GM12878 (cell line): ENCODE measurements around the gene DOK1. TPM values are rescaled to one million over a fixed set of nuclear protein-coding genes. Genes with fewer than 3 reads are reported as not detected.

Experiments
- ASH2L ChIP-seq: fragments of 300-600, 200-600 bp; sonication (generic); IDR thresholded peaks from 2 replicates; pipeline ENCODE4 v1.6.1; 2017; ENCODE audit warnings: low read depth, mild to moderate bottlenecking, borderline replicate concordance
- BHLHE40 ChIP-seq, 2 experiments: fragments of 450-650 bp in 1 of 2; IDR thresholded peaks; 2 replicates each; pipeline ENCODE4 v1.6.1; 2011 to 2017; ENCODE audit warnings: low read depth in 2 of 2, borderline replicate concordance in 1 of 2, improper control_type of control experiment in 1 of 2, low read length in 1 of 2, mild to moderate bottlenecking in 1 of 2
- CHD1 ChIP-seq: IDR thresholded peaks from 2 replicates; pipeline ENCODE4 v1.6.1; 2012; ENCODE audit warnings: low read depth, low read length, improper control_type of control experiment
- GABPA ChIP-seq: IDR thresholded peaks from 2 replicates; pipeline ENCODE4 v1.6.1; 2014; ENCODE audit warnings: antibody characterized with exemption, low read depth, mild to moderate bottlenecking, inconsistent platforms
- IKZF1 ChIP-seq: fragments of 450-650 bp; conservative IDR thresholded peaks from 2 replicates; pipeline ENCODE4 v1.6.1; 2017; ENCODE audit warnings: antibody characterized with exemption, mild to moderate bottlenecking
- PML ChIP-seq: IDR thresholded peaks from 2 replicates; pipeline ENCODE4 v1.6.1; 2012; ENCODE audit warnings: low read length, inconsistent platforms
- RELA ChIP-seq: fragments of 450-650 bp; IDR thresholded peaks from 2 replicates; pipeline ENCODE4 v1.8.0; 2014; ENCODE audit warnings: borderline replicate concordance; ENCODE audit not compliant: partially characterized antibody
- SRF ChIP-seq, 2 experiments: IDR thresholded peaks; 2 replicates each; pipeline ENCODE4 v1.6.1; 2011; ENCODE audit warnings: low read depth in 2 of 2, low read length in 2 of 2, mild to moderate bottlenecking in 1 of 2, moderate library complexity in 1 of 2
- TAF1 ChIP-seq: IDR thresholded peaks from 2 replicates; pipeline ENCODE4 v1.6.1; 2011; ENCODE audit warnings: mild to moderate bottlenecking, low read depth, low read length, borderline replicate concordance
- ZNF217 ChIP-seq: fragments of 450-650 bp; IDR thresholded peaks from 2 replicates; pipeline ENCODE4 v1.6.1; 2017; ENCODE audit warnings: antibody characterized with exemption, mild to moderate bottlenecking
- polyA plus RNA-seq, 11 experiments: library from polyadenylated mRNA; depleted of rRNA in 4 of 11; unstranded in 6 of 11; stranded (reverse) in 5 of 11; fragments of >200 nt; fragmentation: Nextera tagmentation in 4 of 11; fragmentation: Illumina TruSeq in 1 of 11; extraction: Ambion mirVana in 4 of 11; extraction: Trizol in 1 of 11; gene quantifications; 1 replicate in 1 of 11; 2 replicates in 10 of 11; pipeline versions ENCODE4 v1.2.1 to v1.2.3, GENCODE V29; 2011 to 2016; ENCODE audit warnings: inconsistent platforms in 2 of 11, missing spikeins in 2 of 11, low read depth in 1 of 11
- total RNA-seq, 4 experiments: library from RNA; depleted of rRNA in 3 of 4; stranded (reverse); fragments of >200 nt in 3 of 4; fragmentation: Illumina TruSeq in 1 of 4; extraction: Trizol in 1 of 4; gene quantifications; 2 replicates each; pipeline versions ENCODE4 v1.2.1 to v1.2.3, GENCODE V29; 2013 to 2021
- TF ChIP-seq, protein P1 (sequence below): fragments of 450-650 bp; IDR thresholded peaks from 2 replicates; pipeline ENCODE4 v1.6.1; 2018; ENCODE audit warnings: borderline replicate concordance, mild to moderate bottlenecking; ENCODE audit not compliant: partially characterized antibody
- TF ChIP-seq, protein P2 (sequence below): fragments of 450-650 bp; formaldehyde crosslinking; IDR thresholded peaks from 2 replicates; pipeline ENCODE4 v1.4.0; 2020; ENCODE audit warnings: mild to moderate bottlenecking, moderate library complexity

The DOK1 gene
- total and polyA plus RNA-seq, 10 of the 15 experiments (the other 5 are each of a cell fraction or from before 2014, with no cell fraction given), result 1.4 to 104 (median 59.7) TPM

DNA sequence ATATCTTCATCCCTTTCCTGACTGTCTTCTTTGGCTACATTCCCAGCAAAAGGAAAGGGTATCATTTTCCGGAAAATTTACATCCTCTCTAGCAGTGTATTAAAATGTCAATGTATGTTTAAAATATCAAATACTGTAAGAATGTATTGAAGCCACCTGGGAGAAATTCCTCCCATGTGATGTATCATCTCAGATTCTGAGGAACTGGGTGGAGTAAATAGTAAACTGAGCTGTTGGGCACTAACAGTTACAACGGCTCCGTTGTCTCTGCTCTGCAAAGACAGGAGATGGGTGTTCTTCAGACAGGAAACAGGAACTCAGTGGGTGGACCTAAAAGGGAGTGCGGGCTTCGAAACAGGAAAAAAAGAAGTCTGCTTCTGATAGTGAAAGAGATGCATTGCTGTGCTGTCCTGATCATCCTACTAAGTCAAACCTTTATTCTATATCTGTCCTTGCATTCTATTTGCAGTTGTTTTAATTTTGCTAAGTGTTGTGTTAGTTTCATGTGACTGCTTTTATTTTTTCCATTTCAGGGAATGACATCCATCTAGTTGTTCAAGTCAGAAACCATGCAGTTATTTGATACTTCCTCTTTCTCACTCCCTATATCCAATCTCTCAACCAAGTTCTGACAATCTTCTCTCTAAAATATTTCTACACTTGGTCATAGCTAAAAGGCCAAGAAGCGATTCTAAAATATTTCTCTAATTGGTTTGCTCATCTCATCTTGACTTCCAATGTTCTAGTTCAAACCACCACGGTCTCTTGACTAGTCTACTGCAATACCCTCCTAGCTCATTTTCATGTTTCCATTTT is 19.4 kb downstream of the DOK1 start (continued):
- no peak for TF ChIP-seq BHLHE40 (IDR thresholded peaks at IDR 0.05; ENCODE audit: borderline replicate concordance in 1 of 2, low read depth in 2 of 2, low read length in 1 of 2)
- no peak for TF ChIP-seq ASH2L
- TF ChIP-seq IKZF1, result peak; percentile 76
- TF ChIP-seq, protein P1, sequence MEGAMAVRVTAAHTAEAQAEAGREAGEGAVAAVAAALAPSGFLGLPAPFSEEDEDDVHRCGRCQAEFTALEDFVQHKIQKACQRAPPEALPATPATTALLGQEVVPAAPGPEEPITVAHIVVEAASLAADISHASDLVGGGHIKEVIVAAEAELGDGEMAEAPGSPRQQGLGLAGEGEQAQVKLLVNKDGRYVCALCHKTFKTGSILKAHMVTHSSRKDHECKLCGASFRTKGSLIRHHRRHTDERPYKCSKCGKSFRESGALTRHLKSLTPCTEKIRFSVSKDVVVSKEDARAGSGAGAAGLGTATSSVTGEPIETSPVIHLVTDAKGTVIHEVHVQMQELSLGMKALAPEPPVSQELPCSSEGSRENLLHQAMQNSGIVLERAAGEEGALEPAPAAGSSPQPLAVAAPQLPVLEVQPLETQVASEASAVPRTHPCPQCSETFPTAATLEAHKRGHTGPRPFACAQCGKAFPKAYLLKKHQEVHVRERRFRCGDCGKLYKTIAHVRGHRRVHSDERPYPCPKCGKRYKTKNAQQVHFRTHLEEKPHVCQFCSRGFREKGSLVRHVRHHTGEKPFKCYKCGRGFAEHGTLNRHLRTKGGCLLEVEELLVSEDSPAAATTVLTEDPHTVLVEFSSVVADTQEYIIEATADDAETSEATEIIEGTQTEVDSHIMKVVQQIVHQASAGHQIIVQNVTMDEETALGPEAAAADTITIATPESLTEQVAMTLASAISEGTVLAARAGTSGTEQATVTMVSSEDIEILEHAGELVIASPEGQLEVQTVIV, result no peak
- peak; percentile 46; the same call in 1 of the 2 replicates for TF ChIP-seq TAF1
- TF ChIP-seq ZNF217, result no peak
- TF ChIP-seq, protein P2, sequence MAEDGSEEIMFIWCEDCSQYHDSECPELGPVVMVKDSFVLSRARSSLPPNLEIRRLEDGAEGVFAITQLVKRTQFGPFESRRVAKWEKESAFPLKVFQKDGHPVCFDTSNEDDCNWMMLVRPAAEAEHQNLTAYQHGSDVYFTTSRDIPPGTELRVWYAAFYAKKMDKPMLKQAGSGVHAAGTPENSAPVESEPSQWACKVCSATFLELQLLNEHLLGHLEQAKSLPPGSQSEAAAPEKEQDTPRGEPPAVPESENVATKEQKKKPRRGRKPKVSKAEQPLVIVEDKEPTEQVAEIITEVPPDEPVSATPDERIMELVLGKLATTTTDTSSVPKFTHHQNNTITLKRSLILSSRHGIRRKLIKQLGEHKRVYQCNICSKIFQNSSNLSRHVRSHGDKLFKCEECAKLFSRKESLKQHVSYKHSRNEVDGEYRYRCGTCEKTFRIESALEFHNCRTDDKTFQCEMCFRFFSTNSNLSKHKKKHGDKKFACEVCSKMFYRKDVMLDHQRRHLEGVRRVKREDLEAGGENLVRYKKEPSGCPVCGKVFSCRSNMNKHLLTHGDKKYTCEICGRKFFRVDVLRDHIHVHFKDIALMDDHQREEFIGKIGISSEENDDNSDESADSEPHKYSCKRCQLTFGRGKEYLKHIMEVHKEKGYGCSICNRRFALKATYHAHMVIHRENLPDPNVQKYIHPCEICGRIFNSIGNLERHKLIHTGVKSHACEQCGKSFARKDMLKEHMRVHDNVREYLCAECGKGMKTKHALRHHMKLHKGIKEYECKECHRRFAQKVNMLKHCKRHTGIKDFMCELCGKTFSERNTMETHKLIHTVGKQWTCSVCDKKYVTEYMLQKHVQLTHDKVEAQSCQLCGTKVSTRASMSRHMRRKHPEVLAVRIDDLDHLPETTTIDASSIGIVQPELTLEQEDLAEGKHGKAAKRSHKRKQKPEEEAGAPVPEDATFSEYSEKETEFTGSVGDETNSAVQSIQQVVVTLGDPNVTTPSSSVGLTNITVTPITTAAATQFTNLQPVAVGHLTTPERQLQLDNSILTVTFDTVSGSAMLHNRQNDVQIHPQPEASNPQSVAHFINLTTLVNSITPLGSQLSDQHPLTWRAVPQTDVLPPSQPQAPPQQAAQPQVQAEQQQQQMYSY (CRISPR knock-in tag), result no peak
- TF ChIP-seq CHD1, result no peak
- no peak for TF ChIP-seq SRF (IDR thresholded peaks at IDR 0.05; ENCODE audit: low read depth in 2 of 2, low read length in 2 of 2)
- peak; percentile 63; the same call in 1 of the 2 replicates for TF ChIP-seq PML
- TF ChIP-seq RELA, result no peak
- TF ChIP-seq GABPA, result peak; percentile 80
